ENCODE measurements around the gene PIGH.

DNA sequence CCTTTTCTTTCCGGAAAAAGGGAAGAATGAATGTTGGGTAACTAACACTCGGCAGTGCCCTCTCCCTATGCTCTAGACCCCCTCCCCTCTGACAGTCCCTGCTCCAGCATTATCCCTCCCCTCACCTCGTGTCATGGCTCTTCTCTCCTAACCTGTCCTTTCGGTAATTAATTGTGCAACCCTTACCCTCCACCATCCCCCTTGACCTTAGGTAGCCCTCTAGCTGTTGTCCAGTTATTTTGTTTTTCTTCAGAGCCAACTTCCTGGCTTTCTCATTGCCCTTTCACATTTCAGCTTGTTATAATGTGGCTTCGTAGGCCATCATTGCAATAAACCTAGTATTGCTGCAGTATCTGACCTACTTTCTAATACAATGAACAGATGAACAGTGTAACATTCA, 30.9 kb upstream of the PIGH start:
- TF ChIP-seq, protein P1, sequence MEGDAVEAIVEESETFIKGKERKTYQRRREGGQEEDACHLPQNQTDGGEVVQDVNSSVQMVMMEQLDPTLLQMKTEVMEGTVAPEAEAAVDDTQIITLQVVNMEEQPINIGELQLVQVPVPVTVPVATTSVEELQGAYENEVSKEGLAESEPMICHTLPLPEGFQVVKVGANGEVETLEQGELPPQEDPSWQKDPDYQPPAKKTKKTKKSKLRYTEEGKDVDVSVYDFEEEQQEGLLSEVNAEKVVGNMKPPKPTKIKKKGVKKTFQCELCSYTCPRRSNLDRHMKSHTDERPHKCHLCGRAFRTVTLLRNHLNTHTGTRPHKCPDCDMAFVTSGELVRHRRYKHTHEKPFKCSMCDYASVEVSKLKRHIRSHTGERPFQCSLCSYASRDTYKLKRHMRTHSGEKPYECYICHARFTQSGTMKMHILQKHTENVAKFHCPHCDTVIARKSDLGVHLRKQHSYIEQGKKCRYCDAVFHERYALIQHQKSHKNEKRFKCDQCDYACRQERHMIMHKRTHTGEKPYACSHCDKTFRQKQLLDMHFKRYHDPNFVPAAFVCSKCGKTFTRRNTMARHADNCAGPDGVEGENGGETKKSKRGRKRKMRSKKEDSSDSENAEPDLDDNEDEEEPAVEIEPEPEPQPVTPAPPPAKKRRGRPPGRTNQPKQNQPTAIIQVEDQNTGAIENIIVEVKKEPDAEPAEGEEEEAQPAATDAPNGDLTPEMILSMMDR (IDR thresholded peaks at IDR 0.05), result no peak
- TF ChIP-seq ZBTB21 (CRISPR knock-in tag; IDR thresholded peaks at IDR 0.05; ENCODE audit: borderline replicate concordance) (no peak), CREB1 (CRISPR knock-in tag; IDR thresholded peaks at IDR 0.05) (no peak), ESRRA (CRISPR knock-in tag; IDR thresholded peaks at IDR 0.05; ENCODE audit: borderline replicate concordance) (no peak), ZNF219 (CRISPR knock-in tag; IDR thresholded peaks at IDR 0.05; ENCODE audit: borderline replicate concordance) (no peak)
- TF ChIP-seq, protein P2, sequence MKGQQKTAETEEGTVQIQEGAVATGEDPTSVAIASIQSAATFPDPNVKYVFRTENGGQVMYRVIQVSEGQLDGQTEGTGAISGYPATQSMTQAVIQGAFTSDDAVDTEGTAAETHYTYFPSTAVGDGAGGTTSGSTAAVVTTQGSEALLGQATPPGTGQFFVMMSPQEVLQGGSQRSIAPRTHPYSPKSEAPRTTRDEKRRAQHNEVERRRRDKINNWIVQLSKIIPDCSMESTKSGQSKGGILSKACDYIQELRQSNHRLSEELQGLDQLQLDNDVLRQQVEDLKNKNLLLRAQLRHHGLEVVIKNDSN (CRISPR knock-in tag; IDR thresholded peaks at IDR 0.05), result no peak

Measured in WTC11 (cell line).